GM13976 (cell line): ENCODE data around the gene ABHD17A.

Experiments used
- DNase-seq: peaks from one replicate; pipeline ENCODE4 v3.0.0; 2012; ENCODE audit warnings: low spot score
- in situ Hi-C: fragments of 300-500 bp; cut with MboI; formaldehyde crosslinking; loops from one replicate; pipeline ENCODE4 v1.12.0; 2022; ENCODE audit warnings: low sequenced_read_pairs, mixed read lengths, inconsistent platforms; ENCODE audit not compliant: unreplicated experiment
- TF ChIP-seq, protein P1 (sequence below): IDR thresholded peaks from 2 replicates; pipeline ENCODE4 v1.5.1; 2012; ENCODE audit warnings: borderline replicate concordance, mild to moderate bottlenecking; ENCODE audit not compliant: insufficient read depth; ENCODE audit errors: extremely low read depth, missing control alignments, control extremely low read depth

ABHD17A gene

DNA sequence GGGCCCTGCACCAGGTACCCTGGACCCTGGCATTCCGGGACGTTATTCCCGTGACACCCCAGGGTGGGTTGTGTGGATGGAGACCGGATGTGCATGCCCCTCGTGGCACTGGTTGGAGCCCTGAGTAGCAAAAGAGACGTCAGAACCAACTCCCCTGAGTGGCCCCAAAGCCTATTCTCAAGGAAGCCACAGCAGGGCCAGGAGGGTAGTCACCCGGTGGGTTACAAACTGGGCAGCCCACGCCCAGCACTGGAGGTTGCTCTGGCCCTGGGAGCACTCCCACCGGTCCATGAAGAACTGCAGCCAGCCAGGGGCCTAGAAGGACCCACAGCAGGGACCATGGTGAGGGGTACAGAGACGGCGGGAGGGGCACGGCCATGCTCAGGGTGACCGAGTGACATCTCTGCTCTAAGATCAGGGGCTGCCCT is 29.5 kb downstream of the ABHD17A start:
- TF ChIP-seq, protein P1, sequence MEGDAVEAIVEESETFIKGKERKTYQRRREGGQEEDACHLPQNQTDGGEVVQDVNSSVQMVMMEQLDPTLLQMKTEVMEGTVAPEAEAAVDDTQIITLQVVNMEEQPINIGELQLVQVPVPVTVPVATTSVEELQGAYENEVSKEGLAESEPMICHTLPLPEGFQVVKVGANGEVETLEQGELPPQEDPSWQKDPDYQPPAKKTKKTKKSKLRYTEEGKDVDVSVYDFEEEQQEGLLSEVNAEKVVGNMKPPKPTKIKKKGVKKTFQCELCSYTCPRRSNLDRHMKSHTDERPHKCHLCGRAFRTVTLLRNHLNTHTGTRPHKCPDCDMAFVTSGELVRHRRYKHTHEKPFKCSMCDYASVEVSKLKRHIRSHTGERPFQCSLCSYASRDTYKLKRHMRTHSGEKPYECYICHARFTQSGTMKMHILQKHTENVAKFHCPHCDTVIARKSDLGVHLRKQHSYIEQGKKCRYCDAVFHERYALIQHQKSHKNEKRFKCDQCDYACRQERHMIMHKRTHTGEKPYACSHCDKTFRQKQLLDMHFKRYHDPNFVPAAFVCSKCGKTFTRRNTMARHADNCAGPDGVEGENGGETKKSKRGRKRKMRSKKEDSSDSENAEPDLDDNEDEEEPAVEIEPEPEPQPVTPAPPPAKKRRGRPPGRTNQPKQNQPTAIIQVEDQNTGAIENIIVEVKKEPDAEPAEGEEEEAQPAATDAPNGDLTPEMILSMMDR = no peak
- no peak for DNase-seq
- in situ Hi-C loops = no loop called here

GRCh38 chr19:1855040-1855827 is 30.1 kb downstream of the ABHD17A start:
- peak; percentile 95 for DNase-seq
- in situ Hi-C loops = no loop called here
- TF ChIP-seq, protein P1 = no peak

DNA sequence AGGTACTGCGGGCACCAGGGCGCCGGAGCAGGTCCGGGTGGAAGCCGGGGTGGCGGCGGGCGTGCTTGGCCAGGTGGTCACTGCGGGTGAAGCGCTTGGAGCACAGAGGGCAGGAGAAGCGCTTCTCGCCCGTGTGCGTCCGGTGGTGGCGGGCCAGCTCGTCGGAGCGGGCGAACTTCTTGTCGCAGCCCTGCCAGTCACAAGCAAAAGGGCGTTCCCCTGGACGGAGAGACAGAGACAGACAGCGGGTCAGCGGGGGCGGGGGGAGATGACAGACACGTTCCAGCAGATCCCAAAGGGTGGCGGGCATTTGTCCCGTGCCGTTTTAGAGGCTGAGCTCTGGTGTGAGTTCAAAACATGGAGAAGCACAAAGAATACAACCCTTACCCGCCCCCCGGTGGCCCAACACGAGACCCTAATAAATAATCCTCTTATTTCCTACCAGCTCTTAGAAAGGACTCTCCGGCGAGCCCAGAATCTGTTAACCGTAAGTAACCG is 30.7 kb downstream of the ABHD17A start:
- DNase-seq = no peak
- in situ Hi-C loops = no loop called here
- TF ChIP-seq, protein P1 = no peak

GRCh38 chr19:1854039-1854541 is 31.2 kb downstream of the ABHD17A start:
- TF ChIP-seq, protein P1 = no peak
- DNase-seq = no peak
- in situ Hi-C loops = no loop called here

DNA sequence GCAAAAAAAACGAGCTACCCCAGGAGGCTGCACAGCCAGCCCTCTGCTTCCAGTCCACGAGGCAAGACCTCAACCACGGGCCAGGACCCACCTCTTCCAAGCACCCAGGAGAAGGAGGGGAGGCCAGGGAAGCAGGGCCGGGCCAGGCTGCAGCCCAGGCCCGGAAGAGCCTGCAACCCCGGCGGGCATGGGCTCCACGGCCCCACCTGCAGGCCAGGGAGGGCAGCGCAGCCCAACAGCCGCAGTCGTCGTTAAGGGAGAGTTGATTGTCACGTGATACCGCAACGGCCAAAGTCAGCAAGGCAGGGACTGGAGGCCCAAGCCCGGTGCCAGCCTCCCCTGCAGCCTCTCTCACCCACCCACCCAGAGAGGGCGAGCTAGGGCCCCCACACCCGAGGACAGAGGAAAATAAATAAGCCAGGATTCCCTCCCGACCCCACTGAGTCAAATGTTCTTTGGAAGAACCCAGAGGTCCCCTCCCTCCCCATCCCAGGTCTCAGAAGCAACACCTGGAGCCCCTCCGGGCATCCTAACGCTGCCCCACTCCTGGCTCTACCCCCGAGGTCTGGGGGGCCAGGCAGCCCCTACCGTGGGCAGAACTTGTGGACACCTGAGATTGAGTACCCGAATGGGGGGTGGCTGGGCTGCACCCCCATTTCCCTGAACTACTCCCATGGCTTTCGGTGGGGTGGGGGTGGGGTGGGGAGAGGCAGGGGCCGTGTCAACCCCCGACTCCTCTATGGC is 31.8 kb downstream of the ABHD17A start:
- TF ChIP-seq, protein P1 = peak; percentile 99
- in situ Hi-C loops = no loop called here
- peak; percentile 91 for DNase-seq

DNA sequence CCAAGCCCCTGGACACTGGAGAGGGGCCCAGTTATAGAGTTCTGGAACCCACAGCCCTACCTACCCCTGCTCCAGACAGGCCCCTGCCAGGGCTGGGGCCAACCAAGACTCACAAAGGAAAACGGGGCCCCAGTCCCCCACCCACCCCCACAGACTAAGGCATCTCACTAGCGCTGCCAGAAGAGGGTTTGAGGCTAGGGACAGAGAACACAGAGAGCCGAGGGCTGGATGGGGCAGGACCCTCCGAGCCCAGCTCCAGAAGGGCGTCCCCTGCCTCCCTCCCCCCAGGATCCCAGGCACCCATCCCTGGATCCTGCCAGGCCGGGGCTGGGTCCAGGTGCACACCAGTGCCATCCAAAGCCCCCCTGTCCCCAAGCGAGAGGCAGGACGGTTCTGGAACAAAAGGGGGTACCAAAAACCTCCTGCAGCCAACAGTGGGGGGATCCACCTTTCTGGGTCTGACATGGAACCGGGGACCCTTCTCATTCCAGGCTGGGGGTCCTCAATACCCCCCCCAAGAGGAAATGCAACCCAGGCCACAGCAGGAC is 32.6 kb downstream of the ABHD17A start:
- TF ChIP-seq, protein P1 = no peak
- DNase-seq = no peak
- in situ Hi-C loops = no loop called here
